ENCODE results near the gene GGT7.

Gene GGT7

GRCh38 chr20:34891166-34892062, 18.8 kb upstream of the GGT7 start:
- DNase-seq (ENCODE audit: extremely low spot score): no peak
- ChIA-PET POLR2A (no interaction called here), CTCF (no interaction called here)
- TF ChIP-seq FOXM1 (IDR thresholded peaks at IDR 0.05; ENCODE audit: borderline replicate concordance) (no peak), PKNOX1 (IDR thresholded peaks at IDR 0.05) (no peak), SP1 (IDR thresholded peaks at IDR 0.05) (no peak), ARNT (IDR thresholded peaks at IDR 0.05) (no peak), L3MBTL2 (conservative IDR thresholded peaks at IDR 0.05) (no peak), HDGF (IDR thresholded peaks at IDR 0.05; ENCODE audit: borderline replicate concordance) (no peak)

GRCh38 chr20:34888468-34888867, 15.8 kb upstream of the GGT7 start:
- ChIA-PET POLR2A (no interaction called here), CTCF (no interaction called here)
- DNase-seq (ENCODE audit: extremely low spot score): no peak
- TF ChIP-seq NFRKB (IDR thresholded peaks at IDR 0.05) (no peak), SUZ12 (IDR thresholded peaks at IDR 0.05) (no peak), PKNOX1 (IDR thresholded peaks at IDR 0.05) (no peak), TARDBP (IDR thresholded peaks at IDR 0.05) (no peak), FOXK2 (IDR thresholded peaks at IDR 0.05) (no peak)

- POLR2A ChIA-PET: no interaction called here
- TF ChIP-seq ZNF384 (IDR thresholded peaks at IDR 0.05) (no peak), NFRKB (IDR thresholded peaks at IDR 0.05) (no peak), L3MBTL2 (conservative IDR thresholded peaks at IDR 0.05) (no peak), SUZ12 (IDR thresholded peaks at IDR 0.05) (no peak), LEF1 (IDR thresholded peaks at IDR 0.05; ENCODE audit: borderline replicate concordance) (no peak), PKNOX1 (IDR thresholded peaks at IDR 0.05) (no peak), BHLHE40 (IDR thresholded peaks at IDR 0.05; ENCODE audit: borderline replicate concordance) (no peak), ARNT (IDR thresholded peaks at IDR 0.05) (no peak), FOXK2 (IDR thresholded peaks at IDR 0.05) (no peak), SP1 (IDR thresholded peaks at IDR 0.05) (no peak), ELF4 (IDR thresholded peaks at IDR 0.05) (no peak), CTBP1 (IDR thresholded peaks at IDR 0.05; ENCODE audit: borderline replicate concordance) (no peak), TARDBP (IDR thresholded peaks at IDR 0.05) (no peak), HDGF (IDR thresholded peaks at IDR 0.05; ENCODE audit: borderline replicate concordance) (no peak)
- DNase-seq (ENCODE audit: extremely low spot score): no peak
- CTCF ChIA-PET: no interaction called here
These were observed 14.4 kb upstream of the GGT7 start for GRCh38 chr20:34887023-34887422.

- CTCF ChIA-PET: no interaction called here
- DNase-seq (ENCODE audit: extremely low spot score): no peak
- POLR2A ChIA-PET: no interaction called here
- TF ChIP-seq SP1 (IDR thresholded peaks at IDR 0.05) (no peak), SUZ12 (IDR thresholded peaks at IDR 0.05) (no peak), NFRKB (IDR thresholded peaks at IDR 0.05) (no peak), TARDBP (IDR thresholded peaks at IDR 0.05) (no peak), ZNF384 (IDR thresholded peaks at IDR 0.05) (no peak), PKNOX1 (IDR thresholded peaks at IDR 0.05) (no peak), FOXM1 (IDR thresholded peaks at IDR 0.05; ENCODE audit: borderline replicate concordance) (no peak), ELF4 (IDR thresholded peaks at IDR 0.05) (no peak), CTBP1 (IDR thresholded peaks at IDR 0.05; ENCODE audit: borderline replicate concordance) (no peak), BHLHE40 (IDR thresholded peaks at IDR 0.05; ENCODE audit: borderline replicate concordance) (no peak), ARNT (IDR thresholded peaks at IDR 0.05) (no peak), HDGF (IDR thresholded peaks at IDR 0.05; ENCODE audit: borderline replicate concordance) (no peak), LEF1 (IDR thresholded peaks at IDR 0.05; ENCODE audit: borderline replicate concordance) (no peak)
These were observed 13.5 kb upstream of the GGT7 start for GRCh38 chr20:34886122-34886521.

- DNase-seq (ENCODE audit: extremely low spot score): no peak
- no peak for TF ChIP-seq L3MBTL2 (conservative IDR thresholded peaks at IDR 0.05)
- no peak for TF ChIP-seq BHLHE40 (IDR thresholded peaks at IDR 0.05; ENCODE audit: borderline replicate concordance)
- no peak for TF ChIP-seq SUZ12 (IDR thresholded peaks at IDR 0.05)
- TF ChIP-seq HDGF (IDR thresholded peaks at IDR 0.05; ENCODE audit: borderline replicate concordance): no peak
- TF ChIP-seq PKNOX1 (IDR thresholded peaks at IDR 0.05): no peak
- TF ChIP-seq SP1 (IDR thresholded peaks at IDR 0.05): no peak
- TF ChIP-seq ARNT (IDR thresholded peaks at IDR 0.05): no peak
- TF ChIP-seq CTBP1 (IDR thresholded peaks at IDR 0.05; ENCODE audit: borderline replicate concordance): no peak
- TF ChIP-seq ELF4 (IDR thresholded peaks at IDR 0.05): no peak
- no peak for TF ChIP-seq ZNF384 (IDR thresholded peaks at IDR 0.05)
- ChIA-PET CTCF (no interaction called here), POLR2A (interaction anchor here (0.6 kb wide), 1 partner anchor 1364 kb away, joined by 3 read pairs; no protein-coding TSS in a partner anchor)
These were observed 11.6 kb upstream of the GGT7 start for GRCh38 chr20:34884260-34884659.
